ENCODE results near the gene KRTAP3-3.
"Not testable (repeated sequence)": the region's sequence is repeated elsewhere in the genome, so short reads cannot be mapped to it uniquely, and the experiment has no call there.

The KRTAP3-3 gene

GRCh38 chr17:40993839-40994238 is at the start of gene KRTAP3-3:
KRTAP3-3 (minus strand) TSS chr17:40994164; CDS start chr17:40994097, 67 bp downstream.
- DNase-seq (ENCODE audit: low spot score) = no peak
- no peaks in the 10 kb centered on the region for H3K9me3 Mint-ChIP-seq
- H3K36me3 Mint-ChIP-seq (ENCODE audit: low read depth) = no peaks in the 10 kb centered on the region
- no peaks in the 10 kb centered on the region for H3K4me1 Mint-ChIP-seq (ENCODE audit: low read depth)
- no peak within 1 kb of the TSS for H3K27ac Mint-ChIP-seq
- H3K27me3 Mint-ChIP-seq (ENCODE audit: low read depth) = peaks cover 34% of the 10 kb centered on the region
- H3K4me3 Mint-ChIP-seq = no peak within 1 kb of the TSS

GRCh38 chr17:41042953-41043352 is 49.0 kb upstream of the KRTAP3-3 start:
- Mint-ChIP-seq H3K9me3 (peaks cover 5% of the 10 kb centered on the region), H3K27ac (no peak overlapping the region), H3K4me3 (no peak overlapping the region), H3K36me3 (ENCODE audit: low read depth) (no peaks in the 10 kb centered on the region), H3K4me1 (ENCODE audit: low read depth) (no peaks in the 10 kb centered on the region), H3K27me3 (ENCODE audit: low read depth) (peaks cover 6% of the 10 kb centered on the region)
- no peak for DNase-seq (ENCODE audit: low spot score)

- H3K27ac Mint-ChIP-seq = peak within 1 kb of the TSS; percentile 26
- not testable (repeated sequence) for H3K9me3 Mint-ChIP-seq; H3K4me3 Mint-ChIP-seq; H3K4me1 Mint-ChIP-seq (ENCODE audit: low read depth); H3K36me3 Mint-ChIP-seq (ENCODE audit: low read depth); H3K27me3 Mint-ChIP-seq (ENCODE audit: low read depth); DNase-seq (ENCODE audit: low spot score)
These were observed 47.0 kb upstream of the KRTAP3-3 start, which contains the start of gene KRTAP1-1 for GRCh38 chr17:41040783-41041571. KRTAP1-1 (minus strand) TSS chr17:41041450; CDS start chr17:41041397, 53 bp downstream.

- Mint-ChIP-seq H3K36me3 (ENCODE audit: low read depth) (no peaks in the 10 kb centered on the region), H3K4me3 (no peak overlapping the region), H3K27ac (no peak overlapping the region), H3K27me3 (ENCODE audit: low read depth) (peaks cover 3% of the 10 kb centered on the region), H3K4me1 (ENCODE audit: low read depth) (no peaks in the 10 kb centered on the region), H3K9me3 (no peaks in the 10 kb centered on the region)
- no peak for DNase-seq (ENCODE audit: low spot score)
These were observed 43.9 kb upstream of the KRTAP3-3 start for GRCh38 chr17:41037853-41038350.

- H3K27me3 Mint-ChIP-seq (ENCODE audit: low read depth); H3K36me3 Mint-ChIP-seq (ENCODE audit: low read depth); H3K4me1 Mint-ChIP-seq (ENCODE audit: low read depth); H3K9me3 Mint-ChIP-seq; H3K4me3 Mint-ChIP-seq; DNase-seq (ENCODE audit: low spot score); H3K27ac Mint-ChIP-seq: not testable (repeated sequence)
These were observed 40.5 kb upstream of the KRTAP3-3 start, which contains the start of gene KRTAP1-3 for GRCh38 chr17:41034346-41034935. KRTAP1-3 (minus strand) TSS chr17:41034874; CDS start chr17:41034821, 53 bp downstream.

- Mint-ChIP-seq H3K36me3 (ENCODE audit: low read depth) (no peaks in the 10 kb centered on the region), H3K4me3 (no peak within 1 kb of the TSS), H3K4me1 (ENCODE audit: low read depth) (no peaks in the 10 kb centered on the region), H3K9me3 (no peaks in the 10 kb centered on the region), H3K27me3 (ENCODE audit: low read depth) (peaks cover 11% of the 10 kb centered on the region), H3K27ac (no peak within 1 kb of the TSS)
- no peak for DNase-seq (ENCODE audit: low spot score)
These were observed 35.8 kb upstream of the KRTAP3-3 start, which contains the start of gene KRTAP1-4 for GRCh38 chr17:41029633-41030245. KRTAP1-4 (minus strand) TSS chr17:41030195; CDS start chr17:41030078, 117 bp downstream.

- Mint-ChIP-seq H3K9me3 (no peaks in the 10 kb centered on the region), H3K27me3 (ENCODE audit: low read depth) (peaks cover 23% of the 10 kb centered on the region), H3K36me3 (ENCODE audit: low read depth) (no peaks in the 10 kb centered on the region), H3K4me1 (ENCODE audit: low read depth) (no peaks in the 10 kb centered on the region), H3K4me3 (no peak within 1 kb of the TSS), H3K27ac (no peak within 1 kb of the TSS)
- no peak for DNase-seq (ENCODE audit: low spot score)
These were observed 32.9 kb upstream of the KRTAP3-3 start, which contains the start of gene KRTAP1-5 for GRCh38 chr17:41026715-41027471. KRTAP1-5 (minus strand) TSS chr17:41027208; CDS start chr17:41027155, 53 bp downstream.

GRCh38 chr17:41024697-41025096 is 30.7 kb upstream of the KRTAP3-3 start:
- no peak overlapping the region for H3K27ac Mint-ChIP-seq
- H3K4me1 Mint-ChIP-seq (ENCODE audit: low read depth) = no peaks in the 10 kb centered on the region
- no peaks in the 10 kb centered on the region for H3K36me3 Mint-ChIP-seq (ENCODE audit: low read depth)
- H3K4me3 Mint-ChIP-seq = no peak overlapping the region
- no peak for DNase-seq (ENCODE audit: low spot score)
- H3K27me3 Mint-ChIP-seq (ENCODE audit: low read depth) = peaks cover 21% of the 10 kb centered on the region
- H3K9me3 Mint-ChIP-seq = no peaks in the 10 kb centered on the region

GRCh38 chr17:41020336-41020735 is 26.4 kb upstream of the KRTAP3-3 start:
- Mint-ChIP-seq H3K9me3 (no peaks in the 10 kb centered on the region), H3K4me3 (no peak overlapping the region), H3K36me3 (ENCODE audit: low read depth) (no peaks in the 10 kb centered on the region), H3K27ac (no peak overlapping the region), H3K27me3 (ENCODE audit: low read depth) (peaks cover 15% of the 10 kb centered on the region), H3K4me1 (ENCODE audit: low read depth) (no peaks in the 10 kb centered on the region)
- DNase-seq (ENCODE audit: low spot score) = no peak

GRCh38 chr17:41019415-41019814 is 25.5 kb upstream of the KRTAP3-3 start:
- no peak overlapping the region for H3K27ac Mint-ChIP-seq
- H3K9me3 Mint-ChIP-seq = no peaks in the 10 kb centered on the region
- H3K4me1 Mint-ChIP-seq (ENCODE audit: low read depth) = no peaks in the 10 kb centered on the region
- no peak for DNase-seq (ENCODE audit: low spot score)
- no peak overlapping the region for H3K4me3 Mint-ChIP-seq
- H3K36me3 Mint-ChIP-seq (ENCODE audit: low read depth) = no peaks in the 10 kb centered on the region
- peaks cover 13% of the 10 kb centered on the region for H3K27me3 Mint-ChIP-seq (ENCODE audit: low read depth)

GRCh38 chr17:41018541-41018940 is 24.6 kb upstream of the KRTAP3-3 start:
- H3K27ac Mint-ChIP-seq = no peak overlapping the region
- DNase-seq (ENCODE audit: low spot score) = no peak

GRCh38 chr17:41016578-41017215 is 22.7 kb upstream of the KRTAP3-3 start:
- H3K27ac Mint-ChIP-seq = no peak overlapping the region
- no peaks in the 10 kb centered on the region for H3K4me1 Mint-ChIP-seq (ENCODE audit: low read depth)
- peaks cover 2% of the 10 kb centered on the region for H3K27me3 Mint-ChIP-seq (ENCODE audit: low read depth)
- no peak overlapping the region for H3K4me3 Mint-ChIP-seq
- DNase-seq (ENCODE audit: low spot score) = no peak
- H3K9me3 Mint-ChIP-seq = no peaks in the 10 kb centered on the region
- no peaks in the 10 kb centered on the region for H3K36me3 Mint-ChIP-seq (ENCODE audit: low read depth)

More at GRCh38 chr17:41018541-41018940, 24.6 kb upstream of the KRTAP3-3 start:
- no peak overlapping the region for H3K4me3 Mint-ChIP-seq
- no peaks in the 10 kb centered on the region for H3K9me3 Mint-ChIP-seq
- no peaks in the 10 kb centered on the region for H3K4me1 Mint-ChIP-seq (ENCODE audit: low read depth)
- H3K27me3 Mint-ChIP-seq (ENCODE audit: low read depth) = peaks cover 9% of the 10 kb centered on the region
- no peaks in the 10 kb centered on the region for H3K36me3 Mint-ChIP-seq (ENCODE audit: low read depth)

GRCh38 chr17:41015454-41015853 is 21.5 kb upstream of the KRTAP3-3 start:
- no peak for DNase-seq (ENCODE audit: low spot score)
- no peaks in the 10 kb centered on the region for H3K9me3 Mint-ChIP-seq
- H3K27me3 Mint-ChIP-seq (ENCODE audit: low read depth) = peaks cover 6% of the 10 kb centered on the region
- no peak overlapping the region for H3K27ac Mint-ChIP-seq
- no peaks in the 10 kb centered on the region for H3K4me1 Mint-ChIP-seq (ENCODE audit: low read depth)
- H3K4me3 Mint-ChIP-seq = no peak overlapping the region
- no peaks in the 10 kb centered on the region for H3K36me3 Mint-ChIP-seq (ENCODE audit: low read depth)
